Measurements from ENCODE around the gene QRICH1.
A peak's percentile ranks its signal among the peaks of the same experiment; 100 is the strongest.
"Not testable (repeated sequence)": the region's sequence is repeated elsewhere in the genome, so short reads cannot be mapped to it uniquely, and the experiment has no call there.

The QRICH1 gene

DNA sequence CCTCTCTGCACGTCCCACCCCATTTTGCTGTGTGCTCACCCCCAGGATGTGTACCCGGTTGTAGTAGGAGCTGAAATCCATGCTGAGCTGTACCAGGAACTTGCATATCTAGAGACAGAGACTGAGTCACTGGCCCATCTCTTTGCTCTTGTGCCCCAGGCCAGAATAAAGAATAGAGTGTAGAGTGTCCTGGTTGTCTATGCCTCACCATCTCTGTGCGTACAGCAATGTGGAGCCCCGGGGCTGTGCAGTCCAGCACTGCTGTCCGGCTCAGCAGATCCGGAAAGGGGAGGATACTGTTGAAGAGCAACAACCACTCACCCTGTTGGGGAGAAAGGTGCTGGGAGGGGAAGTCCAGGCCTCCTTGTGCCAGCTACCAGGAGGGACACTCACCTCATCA is 78.1 kb downstream of the QRICH1 start:
- DNase-seq: no peak

DNA sequence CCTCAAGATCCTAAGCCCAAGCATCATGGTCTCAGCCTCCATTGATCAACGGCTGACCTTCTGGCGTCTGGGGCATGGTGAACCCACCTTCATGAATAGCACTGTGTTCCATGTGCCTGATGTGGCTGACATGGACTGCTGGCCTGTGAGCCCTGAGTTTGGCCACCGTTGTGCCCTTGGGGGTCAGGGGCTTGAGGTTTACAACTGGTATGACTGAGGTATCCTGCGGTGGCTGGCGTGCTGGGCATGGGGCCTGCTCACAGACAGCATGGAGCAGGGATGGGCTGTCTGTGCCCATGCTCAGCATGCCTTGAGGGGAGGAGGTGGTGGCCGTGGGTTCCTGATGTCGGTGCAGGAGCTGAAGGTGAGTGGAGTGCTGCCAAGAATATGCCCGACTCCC is 78.8 kb downstream of the QRICH1 start:
- DNase-seq: no peak

DNA sequence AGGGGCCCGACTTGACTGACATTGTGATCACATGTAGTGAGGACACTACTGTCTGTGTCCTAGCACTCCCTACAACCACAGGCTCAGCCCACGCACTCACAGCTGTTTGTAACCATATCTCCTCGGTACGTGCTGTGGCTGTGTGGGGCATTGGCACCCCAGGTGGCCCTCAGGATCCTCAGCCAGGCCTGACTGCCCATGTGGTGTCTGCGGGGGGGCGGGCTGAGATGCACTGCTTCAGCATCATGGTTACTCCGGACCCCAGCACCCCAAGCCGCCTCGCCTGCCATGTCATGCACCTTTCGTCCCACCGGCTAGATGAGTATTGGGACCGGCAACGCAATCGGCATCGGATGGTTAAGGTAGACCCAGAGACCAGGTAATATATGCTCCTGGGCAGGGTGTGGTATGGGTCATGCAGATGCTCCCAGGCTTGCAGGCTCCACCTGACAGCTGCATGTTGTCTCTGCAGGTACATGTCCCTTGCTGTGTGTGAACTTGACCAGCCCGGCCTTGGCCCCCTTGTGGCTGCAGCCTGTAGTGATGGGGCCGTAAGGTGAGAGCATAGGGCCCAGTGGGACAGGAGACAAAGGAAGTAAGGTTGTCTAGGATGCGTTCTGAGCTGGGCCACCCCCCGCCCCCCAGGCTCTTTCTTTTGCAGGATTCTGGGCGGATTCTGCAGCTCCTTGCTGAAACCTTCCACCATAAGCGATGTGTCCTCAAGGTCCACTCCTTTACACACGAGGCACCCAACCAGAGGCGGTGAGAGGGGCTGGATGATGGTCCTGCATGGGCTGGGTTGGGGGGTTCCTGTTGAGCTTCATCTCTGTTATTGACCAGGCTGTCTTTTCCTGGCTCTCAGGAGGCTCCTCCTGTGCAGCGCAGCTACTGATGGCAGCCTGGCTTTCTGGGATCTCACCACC is 79.9 kb downstream of the QRICH1 start:
- DNase-seq: peak; percentile 58

DNA sequence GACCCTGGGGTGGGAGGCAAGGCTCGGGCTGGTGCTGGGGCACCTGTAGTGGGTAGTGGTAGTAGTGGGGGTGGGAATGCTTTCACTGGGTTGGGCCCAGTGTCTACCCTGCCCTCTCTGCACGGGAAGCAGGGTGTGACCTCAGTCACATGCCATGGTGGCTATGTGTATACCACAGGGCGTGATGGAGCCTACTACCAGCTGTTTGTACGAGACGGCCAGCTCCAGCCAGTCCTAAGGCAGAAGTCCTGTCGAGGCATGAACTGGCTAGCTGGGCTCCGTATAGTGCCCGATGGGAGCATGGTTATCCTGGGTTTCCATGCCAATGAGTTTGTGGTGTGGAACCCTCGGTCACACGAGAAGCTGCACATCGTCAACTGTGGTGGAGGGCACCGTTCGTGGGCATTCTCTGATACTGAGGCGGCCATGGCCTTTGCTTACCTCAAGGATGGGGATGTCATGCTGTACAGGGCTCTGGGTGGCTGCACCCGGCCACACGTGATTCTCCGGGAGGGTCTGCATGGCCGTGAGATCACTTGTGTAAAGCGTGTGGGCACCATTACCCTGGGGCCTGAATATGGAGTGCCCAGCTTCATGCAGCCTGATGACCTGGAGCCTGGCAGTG is 80.6 kb downstream of the QRICH1 start:
- no peak for DNase-seq

DNA sequence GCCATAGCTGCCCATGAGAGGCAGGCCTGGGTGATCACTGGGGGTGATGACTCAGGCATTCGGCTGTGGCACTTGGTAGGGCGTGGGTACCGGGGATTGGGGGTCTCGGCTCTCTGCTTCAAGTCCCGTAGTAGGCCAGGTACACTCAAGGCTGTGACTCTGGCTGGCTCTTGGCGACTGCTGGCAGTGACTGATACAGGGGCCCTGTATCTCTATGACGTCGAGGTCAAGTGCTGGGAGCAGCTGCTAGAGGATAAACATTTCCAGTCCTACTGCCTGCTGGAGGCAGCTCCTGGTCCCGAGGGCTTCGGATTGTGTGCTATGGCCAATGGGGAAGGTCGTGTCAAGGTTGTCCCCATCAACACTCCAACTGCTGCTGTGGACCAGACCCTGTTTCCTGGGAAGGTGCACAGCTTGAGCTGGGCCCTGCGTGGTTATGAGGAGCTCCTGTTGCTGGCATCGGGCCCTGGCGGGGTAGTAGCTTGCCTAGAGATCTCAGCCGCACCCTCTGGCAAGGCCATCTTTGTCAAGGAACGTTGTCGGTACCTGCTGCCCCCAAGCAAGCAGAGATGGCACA is 81.3 kb downstream of the QRICH1 start:
- no peak for DNase-seq

DNA sequence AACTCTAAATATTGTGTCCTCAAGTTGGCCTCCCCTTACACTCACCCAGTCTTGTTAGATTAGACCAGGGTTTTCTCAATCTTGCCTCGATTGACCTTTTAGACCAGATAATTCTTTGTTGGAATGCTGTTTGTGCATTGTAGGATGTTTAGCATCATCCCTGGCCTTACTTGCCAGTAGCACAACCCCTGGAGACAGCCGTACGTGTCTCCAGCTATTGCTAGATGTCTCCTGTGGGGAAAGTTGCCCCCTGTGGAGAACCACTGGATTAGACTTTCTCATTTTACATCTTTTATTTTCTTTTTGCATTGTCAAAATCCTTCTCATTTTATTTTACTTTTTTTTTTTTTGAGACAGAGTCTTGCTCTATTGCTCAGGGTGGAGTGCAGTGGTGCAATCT is 84.5 kb downstream of the QRICH1 start:
- DNase-seq: no peak

DNA sequence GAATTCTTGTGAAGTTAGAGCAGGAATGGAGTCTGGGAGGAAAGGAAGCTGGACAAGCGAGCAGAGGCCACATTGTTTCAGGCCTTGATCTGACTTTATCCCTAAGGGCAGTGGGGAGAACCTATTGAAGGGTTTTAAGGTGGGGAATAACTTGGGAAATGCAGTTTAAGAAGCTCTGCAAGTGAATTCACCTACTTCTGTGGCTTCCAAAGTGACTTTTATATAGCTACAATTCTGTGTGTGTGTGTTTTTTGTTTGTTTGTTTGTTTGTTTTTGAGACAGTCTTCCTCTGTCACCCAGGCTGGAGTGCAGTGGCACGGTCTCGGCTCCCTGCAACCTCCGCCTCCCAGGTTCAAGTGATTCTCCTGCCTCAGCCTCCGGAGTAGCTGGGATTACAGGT is 85.2 kb downstream of the QRICH1 start:
- DNase-seq: not testable (repeated sequence)

DNA sequence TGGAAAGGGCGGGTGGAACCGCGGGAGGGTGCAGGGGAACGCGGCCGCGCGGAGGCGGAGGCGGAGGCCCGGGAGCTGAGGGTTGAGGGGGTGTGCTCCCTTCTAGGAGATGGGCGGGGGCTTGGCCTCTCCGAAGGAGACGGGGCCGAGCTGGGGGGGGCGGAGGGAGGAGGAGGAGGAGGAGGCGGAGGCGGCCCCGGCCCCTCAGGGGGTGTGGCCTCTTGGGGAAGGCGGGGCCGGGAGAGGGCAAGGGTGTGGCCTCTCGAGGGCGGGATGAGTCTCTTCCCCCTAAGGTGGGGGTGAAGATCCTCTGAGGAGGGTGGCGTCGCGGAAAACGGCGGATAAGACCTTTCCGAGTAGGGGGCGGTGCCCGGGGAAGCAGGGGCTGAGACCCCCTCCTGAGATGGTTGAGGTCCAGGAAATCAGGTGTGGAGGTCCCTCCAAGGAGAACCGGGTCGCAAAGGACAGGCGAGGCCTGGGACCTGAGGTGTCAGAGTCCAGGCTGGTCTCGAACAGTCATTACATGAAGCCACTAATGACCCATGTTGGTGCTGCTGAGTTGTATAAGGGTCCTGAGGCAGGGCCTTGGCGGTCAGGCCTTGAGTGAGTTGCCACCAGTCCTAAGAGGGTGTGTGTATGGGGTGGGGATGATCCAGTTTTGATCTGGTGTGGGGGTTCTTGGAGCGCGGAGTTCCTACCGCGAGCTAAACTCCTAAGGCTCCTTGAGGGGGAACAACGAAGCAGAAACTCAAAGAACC is 85.9 kb downstream of the QRICH1 start:
- DNase-seq: peak; percentile 84

DNA sequence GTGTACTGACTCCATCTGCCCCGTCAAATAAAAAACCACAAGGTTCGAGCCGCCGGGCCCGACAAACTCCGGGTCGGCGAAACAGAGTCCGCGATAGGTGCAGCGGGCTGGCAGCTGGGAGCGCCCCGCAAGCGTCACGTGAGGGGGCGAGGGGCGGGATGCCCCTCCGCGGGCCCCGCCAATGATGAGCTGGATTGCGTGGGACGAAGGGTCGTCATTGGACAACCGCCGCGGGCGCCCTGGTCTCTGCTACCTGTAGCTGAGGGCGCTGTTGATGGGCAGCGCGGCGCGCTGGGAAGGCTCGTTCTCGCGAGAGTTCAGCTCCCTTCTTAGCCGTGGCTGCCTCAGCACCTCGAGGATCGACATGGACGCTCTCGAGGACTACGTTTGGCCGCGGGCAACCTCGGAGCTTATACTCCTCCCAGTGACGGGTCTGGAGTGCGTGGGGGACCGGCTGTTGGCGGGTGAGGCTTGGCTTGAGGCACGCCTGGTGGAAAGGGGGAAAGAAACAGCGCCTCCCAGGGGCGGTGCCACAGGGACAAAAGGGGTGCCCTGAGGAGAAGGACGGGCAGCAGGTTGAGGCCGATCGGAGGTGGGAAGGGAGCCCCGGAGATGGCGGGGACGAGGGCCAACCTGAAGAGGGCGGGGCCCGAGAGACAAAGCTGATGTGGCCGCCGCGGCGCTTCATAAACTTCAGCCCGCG is 86.7 kb downstream of the QRICH1 start, which contains the start of gene WDR6:
TSS of gene WDR6 (plus strand) at position 324 of the 703 bp plus-strand sequence. CDS start at position 365, 41 bp downstream.
- peak; percentile 98 for DNase-seq

DNA sequence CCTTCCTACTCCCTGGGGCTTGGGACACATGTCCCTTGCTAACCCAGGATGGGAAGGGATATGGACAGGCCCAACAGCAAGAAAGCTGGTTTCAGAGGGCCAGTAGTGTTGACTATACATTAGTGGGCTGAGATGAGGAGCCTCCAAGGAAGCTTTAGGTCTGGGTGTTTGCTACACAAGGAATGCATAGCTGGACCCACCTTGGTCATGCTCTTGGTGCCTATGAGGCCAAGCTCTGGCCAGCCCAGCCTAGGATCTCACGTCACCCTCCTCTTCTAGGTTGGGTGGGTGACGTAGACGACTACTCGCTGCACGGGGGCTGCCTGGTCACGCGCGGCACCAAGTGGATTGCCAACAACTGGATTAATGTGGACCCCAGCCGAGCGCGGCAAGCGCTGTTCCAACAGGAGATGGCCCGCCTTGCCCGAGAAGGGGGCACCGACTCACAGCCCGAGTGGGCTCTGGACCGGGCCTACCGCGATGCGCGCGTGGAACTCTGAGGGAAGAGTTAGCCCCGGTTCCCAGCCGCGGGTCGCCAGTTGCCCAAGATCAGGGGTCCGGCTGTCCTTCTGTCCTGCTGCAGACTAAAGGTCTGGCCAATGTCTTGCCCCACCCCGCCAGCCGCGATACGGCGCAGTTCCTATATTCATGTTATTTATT is 87.3 kb downstream of the QRICH1 start:
- DNase-seq: peak; percentile 15

DNA sequence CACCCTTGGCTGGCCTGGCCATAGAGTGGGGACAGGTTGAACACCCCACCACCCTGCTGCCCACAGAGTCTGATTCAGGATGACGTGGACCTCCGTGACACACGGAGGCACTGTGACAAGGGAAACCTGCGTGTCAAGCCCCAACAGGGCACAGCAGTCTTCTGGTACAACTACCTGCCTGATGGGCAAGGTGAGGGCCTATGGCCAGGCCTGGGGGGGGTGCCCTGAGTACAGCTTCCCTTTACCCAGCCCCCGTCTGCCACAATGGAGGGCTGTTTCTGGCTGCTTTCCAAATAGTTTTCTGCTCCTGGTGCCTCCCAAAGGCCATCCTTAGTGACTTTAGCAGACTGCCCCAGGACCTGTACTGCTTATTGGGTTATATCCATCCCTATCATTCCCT is 87.9 kb downstream of the QRICH1 start:
- DNase-seq: no peak

DNA sequence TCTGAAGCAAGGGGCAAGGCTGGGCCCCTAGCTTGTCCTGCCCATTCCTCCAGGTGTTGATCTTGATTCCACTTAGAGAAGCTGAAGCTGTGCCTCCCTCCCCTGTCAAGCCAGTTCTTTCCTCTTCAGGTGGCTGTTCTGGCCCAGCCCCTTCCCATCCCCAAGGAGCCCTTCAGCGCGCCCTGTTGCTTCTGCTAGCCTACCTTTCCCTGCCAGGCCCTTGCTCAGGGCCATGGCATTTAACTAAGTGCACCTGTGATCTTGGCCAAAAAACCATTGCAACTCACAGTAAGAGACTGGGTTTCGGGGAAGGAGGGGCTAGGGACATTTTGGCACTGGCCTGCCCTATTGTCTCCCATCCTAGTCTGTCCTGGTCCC is 88.6 kb downstream of the QRICH1 start:
- no peak for DNase-seq

DNA sequence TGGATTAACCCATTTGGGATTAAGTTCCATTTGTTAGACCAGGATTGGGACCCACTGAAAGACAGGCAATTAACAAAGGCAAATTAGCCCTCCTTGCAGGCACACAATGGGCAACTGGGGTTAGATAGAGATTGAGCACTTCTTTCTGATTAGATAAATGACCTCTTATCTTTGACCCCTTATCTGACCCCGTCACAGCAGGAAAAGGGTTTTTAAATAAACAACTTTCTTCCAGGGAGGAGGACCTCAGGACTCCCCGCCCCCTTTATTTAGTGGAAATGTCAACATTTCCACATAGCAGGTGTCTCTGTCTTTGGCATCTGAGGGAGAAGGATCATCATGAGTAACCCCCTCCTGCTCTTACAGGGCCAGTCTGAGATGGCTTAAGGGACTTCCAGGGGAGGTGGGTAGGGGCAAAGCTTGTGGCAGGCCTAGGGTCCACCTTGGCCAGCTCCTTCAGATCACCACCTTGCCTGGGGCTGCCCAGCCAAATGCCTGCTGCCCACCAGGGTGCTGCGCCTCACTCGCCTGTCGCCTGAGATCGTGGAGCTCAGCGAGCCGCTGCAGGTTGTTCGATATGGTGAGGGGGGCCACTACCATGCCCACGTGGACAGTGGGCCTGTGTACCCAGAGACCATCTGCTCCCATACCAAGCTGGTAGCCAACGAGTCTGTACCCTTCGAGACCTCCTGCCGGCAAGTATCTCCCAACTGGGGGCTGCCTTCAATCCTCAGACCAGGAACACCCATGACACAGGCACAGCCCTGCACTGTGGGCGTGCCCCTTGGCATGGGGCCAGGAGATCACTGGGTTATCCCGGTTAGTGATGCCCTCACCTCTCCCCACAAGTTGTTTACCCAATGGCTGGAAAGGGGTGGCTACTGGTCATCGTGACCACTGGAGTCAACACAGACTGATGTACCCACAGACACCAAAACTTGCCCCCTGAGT is 89.2 kb downstream of the QRICH1 start:
- DNase-seq: no peak

DNA sequence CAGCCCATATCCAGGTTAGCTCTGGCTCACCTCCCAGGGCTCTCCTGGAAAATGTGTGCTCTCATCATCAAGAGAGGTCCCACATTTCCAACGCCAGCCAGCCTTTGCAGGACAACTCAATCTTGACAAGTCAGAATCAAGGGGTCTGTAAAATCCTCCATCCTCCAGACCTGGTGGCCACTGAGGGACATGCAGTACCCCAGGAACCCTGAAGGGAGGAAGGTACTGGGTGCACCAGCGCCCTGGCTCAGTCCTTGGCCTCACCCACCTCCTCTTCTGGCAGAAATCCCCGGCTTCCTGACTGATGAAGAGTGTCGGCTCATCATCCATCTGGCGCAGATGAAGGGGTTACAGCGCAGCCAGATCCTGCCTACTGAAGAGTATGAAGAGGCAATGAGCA is 92.7 kb downstream of the QRICH1 start:
- no peak for DNase-seq

DNA sequence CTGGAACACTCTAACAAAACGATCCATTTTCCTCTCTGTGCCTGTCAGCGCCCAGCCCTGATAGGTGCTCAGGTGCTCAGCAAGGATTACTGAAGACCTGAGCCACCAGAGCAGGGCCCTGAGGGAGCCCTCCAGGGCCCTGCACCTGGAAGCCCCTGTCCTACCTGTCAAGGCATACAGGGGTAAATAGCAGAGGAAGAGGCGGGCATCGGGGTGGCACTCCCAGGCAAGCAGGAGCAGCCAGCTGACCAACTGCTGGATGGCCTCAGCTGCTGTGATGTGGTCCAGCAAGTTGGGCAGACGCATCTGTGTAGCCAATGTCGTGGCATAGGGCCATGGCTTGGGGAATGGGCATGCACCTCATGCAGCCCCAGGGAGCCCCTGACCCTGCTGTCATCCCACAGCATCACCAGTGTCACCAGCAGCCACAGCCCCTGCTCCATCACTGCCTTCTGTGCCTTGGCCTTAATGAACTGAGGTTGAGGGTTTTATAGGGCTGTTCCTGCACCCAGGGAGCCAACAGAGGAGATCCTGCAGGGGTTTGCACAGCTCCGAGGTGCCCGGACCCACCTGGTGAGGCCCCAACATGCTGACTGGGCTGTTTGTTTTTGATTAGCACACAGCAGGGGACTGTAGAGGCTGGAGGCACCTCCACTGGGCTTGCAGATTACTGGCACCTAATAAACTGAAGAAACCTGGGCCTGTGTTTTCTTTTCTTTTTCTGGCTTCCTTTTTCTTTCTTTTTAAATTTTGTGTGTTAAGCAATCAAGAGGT is 94.6 kb downstream of the QRICH1 start:
- no peak for DNase-seq

DNA sequence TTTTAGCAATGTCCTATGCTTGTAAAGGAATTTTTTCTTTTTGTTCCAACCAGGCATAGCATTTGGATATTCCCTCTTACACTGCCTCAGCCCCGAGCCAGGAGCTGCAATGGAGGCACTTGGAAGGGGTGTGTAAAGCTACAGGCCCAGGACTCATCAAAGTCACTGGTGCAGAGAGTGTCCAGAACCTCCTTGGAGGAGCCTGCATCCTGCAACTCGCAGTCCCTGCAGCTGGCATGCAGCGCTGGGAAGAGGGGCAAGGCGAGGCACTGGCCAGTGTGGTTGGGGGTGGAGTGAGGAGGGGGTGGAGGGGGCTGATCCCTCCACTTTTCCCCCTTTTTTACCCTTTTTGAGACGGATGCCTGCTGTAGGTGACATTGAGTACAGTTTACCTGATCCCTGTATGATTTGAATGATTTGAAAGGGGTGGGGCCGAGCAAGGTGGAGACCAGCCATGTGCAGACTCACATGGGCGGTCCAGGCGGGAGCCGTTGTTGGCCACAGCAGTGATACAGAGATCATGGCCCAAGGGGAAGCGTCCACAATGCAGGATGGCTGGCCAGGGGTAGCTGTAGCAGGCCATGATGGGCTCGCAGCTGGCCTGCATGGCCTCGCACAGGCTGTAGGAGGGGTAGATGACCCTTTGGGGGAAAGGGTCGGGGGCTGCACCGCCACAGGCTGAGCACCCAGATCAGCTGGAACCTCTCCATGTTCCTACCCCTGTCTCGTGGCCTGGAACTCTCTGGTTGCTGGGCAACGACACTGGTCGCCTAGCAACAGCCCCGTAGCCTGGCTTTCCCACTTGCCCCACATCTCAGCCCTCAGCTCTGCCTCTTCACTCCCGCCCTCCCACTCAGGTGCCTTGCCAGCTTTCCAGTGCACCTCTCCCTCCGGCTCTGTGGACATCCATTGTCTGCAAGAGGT is 95.9 kb downstream of the QRICH1 start:
- no peak for DNase-seq

DNA sequence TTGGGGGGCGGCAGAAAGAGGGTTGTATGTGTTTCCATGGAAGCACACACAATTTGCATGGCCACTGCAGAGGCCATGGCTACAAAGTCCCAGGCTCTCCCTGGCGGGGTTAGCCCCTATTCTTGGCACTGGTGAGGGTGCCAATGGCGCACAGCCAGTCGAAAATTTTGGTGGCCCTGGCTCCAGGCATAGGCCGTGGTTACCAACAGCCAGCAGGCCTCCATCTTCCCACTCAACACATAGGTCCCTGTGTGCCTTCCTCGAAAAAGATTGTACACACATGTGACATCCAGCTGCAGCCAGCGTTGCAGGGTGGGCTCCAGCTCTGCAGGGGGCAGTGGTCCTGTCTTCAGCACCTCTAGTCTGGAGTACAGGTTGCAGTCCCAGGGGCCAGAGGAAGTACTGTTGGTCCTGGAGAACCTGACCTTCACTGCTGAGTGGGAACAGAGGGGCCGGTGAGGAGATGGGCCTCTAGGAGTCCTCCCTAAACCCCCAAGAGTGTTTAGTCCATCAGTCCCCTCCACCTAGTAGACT is 96.7 kb downstream of the QRICH1 start:
- no peak for DNase-seq

DNA sequence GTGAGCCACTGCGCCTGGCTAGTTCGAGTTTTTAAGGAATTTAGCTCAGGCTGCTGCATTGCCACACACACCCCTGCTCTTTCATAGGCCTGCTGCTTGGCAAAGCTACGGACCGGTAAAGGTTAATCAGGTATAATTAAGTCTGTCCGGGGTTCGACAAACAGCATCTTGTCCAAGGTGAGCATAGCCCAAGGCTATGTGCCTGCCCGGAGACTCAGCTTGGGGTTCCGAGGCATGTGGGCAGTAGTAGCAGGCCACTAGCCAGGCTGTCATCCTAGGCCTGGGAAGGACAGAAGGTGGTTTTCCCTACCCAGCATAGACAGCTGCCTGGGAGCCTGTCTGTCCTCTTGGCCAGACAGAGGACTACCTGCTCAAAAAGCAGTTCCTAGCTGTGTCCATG is 97.2 kb downstream of the QRICH1 start:
- DNase-seq: no peak

DNA sequence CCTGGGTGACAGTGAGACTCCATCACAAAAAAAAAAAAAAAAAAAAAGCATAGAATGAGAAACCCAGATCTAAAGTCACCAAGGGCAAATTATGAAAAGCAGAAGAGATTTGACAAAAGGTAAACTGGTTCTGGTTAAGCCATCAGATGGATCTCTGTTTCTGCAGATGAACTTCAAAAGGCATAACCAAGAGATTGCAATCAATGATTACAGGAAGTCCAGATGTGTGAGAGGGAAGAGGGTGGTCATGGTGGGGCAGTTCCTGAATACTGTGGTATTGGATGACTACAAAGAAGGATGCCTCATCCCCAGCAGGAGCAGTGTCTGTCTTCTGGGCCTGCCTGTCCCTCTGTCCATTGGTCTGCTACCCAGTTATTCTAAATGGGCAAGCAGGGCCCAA is 100.0 kb downstream of the QRICH1 start:
- no peak for DNase-seq
